Mesenchymal stem cell (in vitro differentiated cells and primary cell): ENCODE results near the gene AP5Z1.

Experiments
- DNase-seq: peaks from one replicate; pipeline ENCODE4 v3.0.0-alpha.2; 2013
- H2AFZ ChIP-seq: one replicate; pipeline ENCODE4 v1.6.1; 2013; ENCODE audit warnings: low read depth, mild to moderate bottlenecking, control low read depth, inconsistent platforms, low read length, moderate library complexity
- H2AK5ac ChIP-seq: 2 replicates; pipeline ENCODE4 v1.6.1; 2013; ENCODE audit warnings: low read length, moderate library complexity, mild to moderate bottlenecking, inconsistent platforms; ENCODE audit not compliant: severe bottlenecking
- H2BK120ac ChIP-seq: one replicate; pipeline ENCODE4 v1.6.1; 2013; ENCODE audit warnings: low read depth, mild to moderate bottlenecking, inconsistent platforms, low read length, moderate library complexity
- H2BK12ac ChIP-seq, 2 experiments: one replicate each; pipeline ENCODE4 v1.6.1; 2013; ENCODE audit warnings: inconsistent platforms in 2 of 2, low read length in 2 of 2, mild to moderate bottlenecking in 2 of 2, moderate library complexity in 2 of 2, control low read depth in 1 of 2
- H2BK15ac ChIP-seq: one replicate; pipeline ENCODE4 v1.6.1; 2013; ENCODE audit warnings: mild to moderate bottlenecking, low read depth, inconsistent platforms; ENCODE audit not compliant: poor library complexity, severe bottlenecking
- H2BK5ac ChIP-seq: 2 replicates; pipeline ENCODE4 v1.6.1; 2013; ENCODE audit warnings: low read depth, mild to moderate bottlenecking, low read length, control low read depth, inconsistent platforms; ENCODE audit not compliant: poor library complexity, severe bottlenecking
- H3K14ac ChIP-seq, 2 experiments: one replicate each; pipeline ENCODE4 v1.6.1; 2013; ENCODE audit warnings: inconsistent platforms in 2 of 2, low read length in 2 of 2, control low read depth in 1 of 2, mild to moderate bottlenecking in 1 of 2, moderate library complexity in 1 of 2
- H3K18ac ChIP-seq, 2 experiments: one replicate each; pipeline ENCODE4 v1.6.1; 2013; ENCODE audit warnings: inconsistent platforms in 2 of 2, low read length in 2 of 2, control low read depth in 1 of 2, low read depth in 1 of 2, mild to moderate bottlenecking in 1 of 2
- H3K23ac ChIP-seq, 2 experiments: one replicate each; pipeline ENCODE4 v1.6.1; 2013; ENCODE audit warnings: inconsistent platforms in 2 of 2, low read length in 2 of 2, mild to moderate bottlenecking in 2 of 2, moderate library complexity in 2 of 2, control low read depth in 1 of 2
- H3K27ac ChIP-seq: 2 replicates; pipeline ENCODE4 v1.5.1; 2013; ENCODE audit warnings: mild to moderate bottlenecking, moderate library complexity, low read length, control low read depth, inconsistent platforms; ENCODE audit not compliant: poor library complexity, severe bottlenecking
- H3K27me3 ChIP-seq, 2 experiments: 2 replicates each; pipeline versions ENCODE4 v1.6.1 to v1.7.0; 2013; ENCODE audit warnings: low read length in 2 of 2, mild to moderate bottlenecking in 2 of 2, moderate library complexity in 2 of 2, control low read depth in 1 of 2, inconsistent platforms in 1 of 2; ENCODE audit not compliant: control insufficient read depth in 1 of 2, insufficient read depth in 1 of 2
- H3K36me3 ChIP-seq, 2 experiments: 2 replicates each; pipeline versions ENCODE4 v1.6.1 to v1.7.0; 2013; ENCODE audit warnings: low read length in 2 of 2, control low read depth in 1 of 2, inconsistent platforms in 1 of 2, low read depth in 1 of 2, mild to moderate bottlenecking in 1 of 2; ENCODE audit not compliant: insufficient read depth in 2 of 2, control insufficient read depth in 1 of 2
- H3K4ac ChIP-seq, 2 experiments: one replicate each; pipeline ENCODE4 v1.6.1; 2013; ENCODE audit warnings: inconsistent platforms in 2 of 2, low read length in 2 of 2, mild to moderate bottlenecking in 2 of 2, moderate library complexity in 2 of 2, control low read depth in 1 of 2, low read depth in 1 of 2
- H3K4me1 ChIP-seq: 2 replicates; pipeline ENCODE4 v1.6.1; 2013; ENCODE audit warnings: low read depth, low read length, control low read depth; ENCODE audit not compliant: control insufficient read depth, insufficient read depth
- H3K4me2 ChIP-seq: 2 replicates; pipeline ENCODE4 v1.6.1; 2013; ENCODE audit warnings: low read length, mild to moderate bottlenecking, inconsistent platforms; ENCODE audit not compliant: poor library complexity, severe bottlenecking
- H3K4me3 ChIP-seq, 2 experiments: 2 replicates each; pipeline versions ENCODE4 v1.5.1 to v1.7.0; 2013; ENCODE audit warnings: low read length in 2 of 2, mild to moderate bottlenecking in 2 of 2, control low read depth in 1 of 2, low read depth in 1 of 2; ENCODE audit not compliant: insufficient read depth in 1 of 2
- H3K79me1 ChIP-seq: replicated peaks from 2 replicates; pipeline ENCODE4 v1.6.1; 2013; ENCODE audit warnings: mild to moderate bottlenecking, control low read depth, low read length, inconsistent platforms; ENCODE audit not compliant: poor library complexity, severe bottlenecking
- H3K9ac ChIP-seq: 2 replicates; pipeline ENCODE4 v1.7.0; 2013; ENCODE audit warnings: mild to moderate bottlenecking, low read length, moderate library complexity
- H3K9me3 ChIP-seq: 2 replicates; pipeline ENCODE4 v1.7.0; 2013; ENCODE audit warnings: mild to moderate bottlenecking, low read length; ENCODE audit not compliant: control insufficient read depth
- H4K8ac ChIP-seq: one replicate; pipeline ENCODE4 v1.6.1; 2013; ENCODE audit warnings: inconsistent platforms, mild to moderate bottlenecking, low read length, moderate library complexity
- H4K91ac ChIP-seq: one replicate; pipeline ENCODE4 v1.6.1; 2013; ENCODE audit warnings: mild to moderate bottlenecking, low read length, inconsistent platforms
- WGBS: methylation state at CpG from one replicate; pipeline ENCODE4 v1.1.7; 2013; ENCODE audit warnings: mixed read lengths; 5-methylcytosine and 5-hydroxymethylcytosine counted together

Gene AP5Z1

GRCh38 chr7:4787541-4787940 lies 12.1 kb downstream of the AP5Z1 start:
- Histone ChIP-seq H3K79me1 (peaks cover 43% of the 10 kb centered on the region), H3K27ac (no peak overlapping the region), H2BK120ac (no peak overlapping the region), H3K4me2 (no peak overlapping the region), H2BK12ac (no peak overlapping the region), H3K4ac (no peak overlapping the region), H3K18ac (no peak overlapping the region), H3K23ac (no peak overlapping the region), H3K27me3 (no peaks in the 10 kb centered on the region), H3K4me1 (peaks cover 6% of the 10 kb centered on the region), H2AK5ac (no peak overlapping the region), H3K9me3 (no peaks in the 10 kb centered on the region), H3K4me3 (no peak overlapping the region), H4K91ac (no peak overlapping the region), H2AFZ (no peak overlapping the region), H3K9ac (no peak overlapping the region), H2BK15ac (no peak overlapping the region), H4K8ac (no peak overlapping the region), H3K36me3 (peaks cover 80 to 100% of the 10 kb centered on the region in 2 experiments), H3K14ac (no peak overlapping the region), H2BK5ac (no peak overlapping the region)
- 98% methylated on average over 17 of the region's 17 CpGs for WGBS
- DNase-seq: no peak

GRCh38 chr7:4787947-4788626 lies 12.7 kb downstream of the AP5Z1 start:
- no peak overlapping the region for H3K4ac ChIP-seq
- no peak overlapping the region for H4K8ac ChIP-seq
- peaks cover 38% of the 10 kb centered on the region for H3K79me1 ChIP-seq
- H3K27ac ChIP-seq: no peak overlapping the region
- no peak overlapping the region for H2BK15ac ChIP-seq
- 97% methylated on average over 23 of the region's 23 CpGs for WGBS
- H2BK12ac ChIP-seq: no peak overlapping the region
- no peak overlapping the region for H3K9ac ChIP-seq
- no peak overlapping the region for H2BK120ac ChIP-seq
- no peak overlapping the region for H4K91ac ChIP-seq
- H3K4me1 ChIP-seq: peaks cover 7% of the 10 kb centered on the region
- no peak overlapping the region for H3K18ac ChIP-seq
- H3K14ac ChIP-seq: no peak overlapping the region
- no peak overlapping the region for H2BK5ac ChIP-seq
- H2AFZ ChIP-seq: no peak overlapping the region
- no peak overlapping the region for H3K4me3 ChIP-seq
- H3K9me3 ChIP-seq: no peaks in the 10 kb centered on the region
- H3K23ac ChIP-seq: no peak overlapping the region
- DNase-seq: no peak
- H3K36me3 ChIP-seq: peaks cover 75 to 100% of the 10 kb centered on the region in 2 experiments
- H2AK5ac ChIP-seq: no peak overlapping the region
- H3K27me3 ChIP-seq: no peaks in the 10 kb centered on the region
- H3K4me2 ChIP-seq: no peak overlapping the region

- H3K27ac ChIP-seq: no peak overlapping the region
- peak overlapping the region in 1 of 2 experiments; percentile 7 for H3K4me3 ChIP-seq
- no peak overlapping the region for H3K23ac ChIP-seq
- 94% methylated on average over 27 of the region's 27 CpGs for WGBS
- no peak overlapping the region for H2BK120ac ChIP-seq
- no peak for DNase-seq
- no peak overlapping the region for H2AK5ac ChIP-seq
- no peaks in the 10 kb centered on the region for H3K9me3 ChIP-seq
- peaks cover 69 to 94% of the 10 kb centered on the region in 2 experiments for H3K36me3 ChIP-seq
- no peak overlapping the region for H2BK15ac ChIP-seq
- H4K91ac ChIP-seq: no peak overlapping the region
- H3K14ac ChIP-seq: no peak overlapping the region
- H2AFZ ChIP-seq: no peak overlapping the region
- no peak overlapping the region for H3K4ac ChIP-seq
- H2BK5ac ChIP-seq: no peak overlapping the region
- H3K9ac ChIP-seq: no peak overlapping the region
- H3K27me3 ChIP-seq: no peaks in the 10 kb centered on the region
- peak overlapping the region; percentile 46 for H4K8ac ChIP-seq
- H3K4me1 ChIP-seq: peaks cover 6% of the 10 kb centered on the region
- H3K4me2 ChIP-seq: no peak overlapping the region
- H3K79me1 ChIP-seq: peaks cover 31% of the 10 kb centered on the region
- no peak overlapping the region for H3K18ac ChIP-seq
- H2BK12ac ChIP-seq: no peak overlapping the region
Measured at GRCh38 chr7:4788627-4789189, 13.3 kb downstream of the AP5Z1 start.

- no peak overlapping the region for H2BK12ac ChIP-seq
- H3K4me1 ChIP-seq: peaks cover 4% of the 10 kb centered on the region
- H4K8ac ChIP-seq: no peak overlapping the region
- H3K23ac ChIP-seq: no peak overlapping the region
- no peak overlapping the region for H3K4me3 ChIP-seq
- H3K14ac ChIP-seq: no peak overlapping the region
- no peak overlapping the region for H3K9ac ChIP-seq
- 95% methylated on average over 24 of the region's 26 CpGs for WGBS
- no peak for DNase-seq
- no peak overlapping the region for H2AFZ ChIP-seq
- no peak overlapping the region for H3K27ac ChIP-seq
- H3K4me2 ChIP-seq: no peak overlapping the region
- no peaks in the 10 kb centered on the region for H3K9me3 ChIP-seq
- H2BK120ac ChIP-seq: no peak overlapping the region
- no peak overlapping the region for H2BK5ac ChIP-seq
- H2AK5ac ChIP-seq: no peak overlapping the region
- H4K91ac ChIP-seq: no peak overlapping the region
- H3K27me3 ChIP-seq: no peaks in the 10 kb centered on the region
- peaks cover 24% of the 10 kb centered on the region for H3K79me1 ChIP-seq
- H3K36me3 ChIP-seq: peaks cover 65 to 86% of the 10 kb centered on the region in 2 experiments
- no peak overlapping the region for H2BK15ac ChIP-seq
- H3K18ac ChIP-seq: no peak overlapping the region
- H3K4ac ChIP-seq: no peak overlapping the region
Measured at GRCh38 chr7:4789194-4790077, 14.0 kb downstream of the AP5Z1 start.
